Measurements from ENCODE around the gene GTF2H3. TPM values are rescaled to one million over a fixed set of nuclear protein-coding genes. Genes with fewer than 3 reads are reported as not detected.

The GTF2H3 gene
- polyA plus RNA-seq, 1 donor from 2014 or later = 22.7 TPM

GRCh38 chr12:123670882-123671728 lies 37.5 kb downstream of the GTF2H3 start, which contains the start of gene TCTN2:
TSS of gene TCTN2 (plus strand) at chr12:123671113. CDS start at chr12:123671241, 128 bp downstream.
- Mint-ChIP-seq H3K27me3 (no peaks in the 10 kb centered on the region), H3K4me3 (peak within 1 kb of the TSS; percentile 89 to 93 (median 92)), H3K27ac (peak within 1 kb of the TSS; percentile 75 to 88 (median 80)), H3K4me1 (peaks cover 4 to 10% (median 6%) of the 10 kb centered on the region in 3 donors), H3K36me3 (peaks cover 3% of the 10 kb centered on the region), H3K9me3 (no peaks in the 10 kb centered on the region)

GRCh38 chr12:123671876-123672275 lies 38.2 kb downstream of the GTF2H3 start:
- Mint-ChIP-seq H3K27me3 (no peaks in the 10 kb centered on the region), H3K27ac (peak overlapping the region in 2 of 3 donors; percentile 60 to 76), H3K9me3 (no peaks in the 10 kb centered on the region), H3K4me1 (peaks cover 4 to 10% (median 6%) of the 10 kb centered on the region in 3 donors), H3K4me3 (peak overlapping the region; percentile 88 to 92 (median 90)), H3K36me3 (peaks cover 3% of the 10 kb centered on the region)

GRCh38 chr12:123675436-123675835 lies 41.8 kb downstream of the GTF2H3 start:
- H3K27me3 Mint-ChIP-seq = no peaks in the 10 kb centered on the region
- no peaks in the 10 kb centered on the region for H3K9me3 Mint-ChIP-seq
- H3K27ac Mint-ChIP-seq = no peak overlapping the region
- H3K36me3 Mint-ChIP-seq = peaks cover 6% of the 10 kb centered on the region
- H3K4me3 Mint-ChIP-seq = no peak overlapping the region
- peaks cover 4 to 10% (median 6%) of the 10 kb centered on the region in 3 donors for H3K4me1 Mint-ChIP-seq

GRCh38 chr12:123676616-123677320 lies 43.1 kb downstream of the GTF2H3 start:
- Mint-ChIP-seq H3K27me3 (no peaks in the 10 kb centered on the region), H3K4me3 (no peak overlapping the region), H3K27ac (no peak overlapping the region), H3K36me3 (peaks cover 9% of the 10 kb centered on the region), H3K9me3 (no peaks in the 10 kb centered on the region), H3K4me1 (peaks cover 0 to 12% (median 7%) of the 10 kb centered on the region in 3 donors)

- H3K36me3 Mint-ChIP-seq = peaks cover 9% of the 10 kb centered on the region
- peaks cover 1 to 5% (median 4%) of the 10 kb centered on the region in 3 donors for H3K4me1 Mint-ChIP-seq
- H3K27ac Mint-ChIP-seq = no peak overlapping the region
- H3K4me3 Mint-ChIP-seq = no peak overlapping the region
- no peaks in the 10 kb centered on the region for H3K9me3 Mint-ChIP-seq
- H3K27me3 Mint-ChIP-seq = no peaks in the 10 kb centered on the region
These were observed 45.4 kb downstream of the GTF2H3 start for GRCh38 chr12:123678981-123679380.

GRCh38 chr12:123681605-123682004 lies 48.0 kb downstream of the GTF2H3 start:
- H3K36me3 Mint-ChIP-seq = peaks cover 6% of the 10 kb centered on the region
- H3K27me3 Mint-ChIP-seq = no peaks in the 10 kb centered on the region
- no peaks in the 10 kb centered on the region for H3K9me3 Mint-ChIP-seq
- peaks cover 4 to 7% (median 6%) of the 10 kb centered on the region in 3 donors for H3K4me1 Mint-ChIP-seq
- H3K4me3 Mint-ChIP-seq = peak overlapping the region in 1 of 4 donors; percentile 27
- no peak overlapping the region for H3K27ac Mint-ChIP-seq

- Mint-ChIP-seq H3K9me3 (no peaks in the 10 kb centered on the region), H3K36me3 (peaks cover 6% of the 10 kb centered on the region), H3K27ac (no peak overlapping the region), H3K4me3 (no peak overlapping the region), H3K27me3 (no peaks in the 10 kb centered on the region), H3K4me1 (peaks cover 4 to 10% (median 8%) of the 10 kb centered on the region in 3 donors)
These were observed 50.3 kb downstream of the GTF2H3 start for GRCh38 chr12:123683964-123684363.

GRCh38 chr12:123686636-123687190 lies 53.1 kb downstream of the GTF2H3 start:
- Mint-ChIP-seq H3K4me1 (peaks cover 4 to 6% (median 5%) of the 10 kb centered on the region in 3 donors), H3K36me3 (peaks cover 3% of the 10 kb centered on the region), H3K27me3 (no peaks in the 10 kb centered on the region), H3K9me3 (no peaks in the 10 kb centered on the region), H3K4me3 (no peak overlapping the region), H3K27ac (no peak overlapping the region)

- no peak overlapping the region for H3K27ac Mint-ChIP-seq
- H3K27me3 Mint-ChIP-seq = no peaks in the 10 kb centered on the region
- H3K4me1 Mint-ChIP-seq = peaks cover 0 to 9% (median 2%) of the 10 kb centered on the region in 3 donors
- H3K36me3 Mint-ChIP-seq = peaks cover 6% of the 10 kb centered on the region
- no peak overlapping the region for H3K4me3 Mint-ChIP-seq
- H3K9me3 Mint-ChIP-seq = no peaks in the 10 kb centered on the region
These were observed 56.7 kb downstream of the GTF2H3 start for GRCh38 chr12:123690191-123690840.

GRCh38 chr12:123696207-123696606 lies 62.6 kb downstream of the GTF2H3 start:
- Mint-ChIP-seq H3K4me3 (no peak overlapping the region), H3K27ac (no peak overlapping the region), H3K27me3 (no peaks in the 10 kb centered on the region)

GRCh38 chr12:123696646-123697045 lies 63.0 kb downstream of the GTF2H3 start:
- Mint-ChIP-seq H3K4me1 (peaks cover 0 to 7% (median 0%) of the 10 kb centered on the region in 3 donors), H3K9me3 (no peaks in the 10 kb centered on the region), H3K36me3 (peaks cover 6% of the 10 kb centered on the region), H3K4me3 (no peak overlapping the region), H3K27ac (no peak overlapping the region), H3K27me3 (no peaks in the 10 kb centered on the region)

More at GRCh38 chr12:123696207-123696606, 62.6 kb downstream of the GTF2H3 start:
- Mint-ChIP-seq H3K36me3 (peaks cover 6% of the 10 kb centered on the region), H3K4me1 (peaks cover 0 to 7% (median 0%) of the 10 kb centered on the region in 3 donors), H3K9me3 (no peaks in the 10 kb centered on the region)

GRCh38 chr12:123705935-123706334 lies 72.3 kb downstream of the GTF2H3 start:
- Mint-ChIP-seq H3K36me3 (peaks cover 8% of the 10 kb centered on the region), H3K4me1 (peaks cover 0 to 3% (median 2%) of the 10 kb centered on the region in 3 donors), H3K27ac (no peak overlapping the region)

GRCh38 chr12:123707466-123707865 lies 73.8 kb downstream of the GTF2H3 start:
- no peak overlapping the region for H3K27ac Mint-ChIP-seq
- peaks cover 0 to 5% (median 3%) of the 10 kb centered on the region in 3 donors for H3K4me1 Mint-ChIP-seq
- H3K4me3 Mint-ChIP-seq = peak overlapping the region in 1 of 4 donors; percentile 40
- peaks cover 5% of the 10 kb centered on the region for H3K36me3 Mint-ChIP-seq
- H3K27me3 Mint-ChIP-seq = no peaks in the 10 kb centered on the region
- H3K9me3 Mint-ChIP-seq = no peaks in the 10 kb centered on the region

More at GRCh38 chr12:123705935-123706334, 72.3 kb downstream of the GTF2H3 start:
- H3K27me3 Mint-ChIP-seq = no peaks in the 10 kb centered on the region
- no peaks in the 10 kb centered on the region for H3K9me3 Mint-ChIP-seq
- no peak overlapping the region for H3K4me3 Mint-ChIP-seq
